Stimulated activated CD8-positive, alpha-beta memory T cell treated with anti-CD3 and anti-CD28 coated beads, Interleukin-12 subunit alpha, Interleukin-12 subunit beta, amount 100 ng/mL, for 4 hours (primary cell): ENCODE data around the gene UGT1A9.

ENCODE experiments used
- DNase-seq: peaks from one replicate; pipeline ENCODE4 v3.0.0-alpha.2; 2020; ENCODE audit warnings: low read depth

The UGT1A9 gene

GRCh38 chr2:233817361-233817911 is 145.7 kb downstream of the UGT1A9 start:
- DNase-seq: no peak

DNA sequence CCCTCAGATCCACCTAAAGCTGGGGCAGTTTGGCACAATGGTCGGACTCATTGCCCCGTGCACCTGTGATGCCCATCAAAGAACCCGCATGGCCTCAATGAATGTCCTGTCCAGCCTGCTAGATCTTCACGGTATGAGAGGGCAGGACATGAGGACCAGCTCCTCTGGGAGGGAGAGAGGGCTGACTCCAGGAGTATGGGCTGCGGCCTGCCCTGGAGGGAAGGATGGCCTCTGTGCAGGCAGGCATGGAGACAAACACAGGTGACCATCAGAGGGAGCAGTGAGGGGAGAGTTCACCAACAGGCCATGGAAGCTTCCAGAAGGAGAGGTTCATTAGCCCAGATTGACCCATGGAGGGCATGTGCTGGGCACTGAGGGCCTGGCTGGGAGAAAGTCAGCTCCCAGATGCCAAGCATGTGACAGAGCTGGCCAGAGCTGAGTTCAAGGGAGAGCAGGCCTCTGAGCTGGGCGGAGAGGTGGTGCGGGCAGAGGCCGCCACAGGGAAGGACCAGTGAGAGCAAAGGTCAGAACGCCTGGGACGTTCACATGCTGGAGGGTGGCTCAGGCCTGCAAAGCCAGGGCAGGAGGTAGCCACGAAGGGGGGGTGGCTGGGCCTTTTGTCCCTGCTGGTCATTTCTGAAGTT is 146.4 kb downstream of the UGT1A9 start:
- DNase-seq: no peak

GRCh38 chr2:233818639-233819621 is 147.2 kb downstream of the UGT1A9 start:
- no peak for DNase-seq

DNA sequence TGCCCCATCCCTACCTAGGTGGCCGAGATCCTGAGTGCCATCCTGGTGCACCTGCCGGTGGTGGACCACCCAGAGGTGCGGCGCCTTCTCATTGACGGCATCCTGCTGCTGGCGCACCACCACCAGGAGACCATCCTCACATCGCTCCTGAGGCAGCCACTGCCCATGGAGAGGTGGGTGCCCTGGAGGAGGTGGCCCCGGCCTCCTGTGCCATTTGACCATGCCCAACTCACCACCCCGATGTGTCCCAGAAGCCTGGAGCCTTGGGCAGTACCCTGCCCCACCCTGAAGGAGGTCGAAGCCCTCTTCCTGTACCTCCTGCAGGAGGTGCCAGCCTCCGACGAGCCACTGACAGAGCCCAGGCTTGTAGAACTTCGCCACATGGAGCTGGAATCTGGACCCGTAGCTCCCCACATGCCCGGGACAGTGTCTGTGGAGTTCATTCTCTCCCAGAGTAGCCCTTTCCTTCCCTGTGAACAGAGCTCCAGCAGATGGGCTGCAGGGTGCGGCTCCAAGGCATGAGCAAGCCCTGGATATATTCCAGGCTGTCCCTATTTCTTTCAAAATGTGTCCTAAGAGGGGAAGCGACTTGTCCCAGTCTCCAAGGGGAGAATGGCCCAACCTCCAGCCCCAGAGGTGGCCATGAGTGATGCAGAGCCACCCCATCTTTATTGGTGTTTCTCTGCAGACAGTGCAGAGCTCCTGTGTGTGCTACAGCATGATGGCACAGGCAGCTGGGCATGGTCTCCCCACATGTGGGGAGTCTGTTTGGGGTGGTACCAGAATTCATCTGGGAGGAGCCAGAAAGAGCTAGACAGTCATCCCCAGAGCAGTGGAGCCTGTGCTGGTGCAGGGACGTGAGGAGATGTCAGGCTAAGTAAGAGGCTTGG is 148.4 kb downstream of the UGT1A9 start:
- no peak for DNase-seq

DNA sequence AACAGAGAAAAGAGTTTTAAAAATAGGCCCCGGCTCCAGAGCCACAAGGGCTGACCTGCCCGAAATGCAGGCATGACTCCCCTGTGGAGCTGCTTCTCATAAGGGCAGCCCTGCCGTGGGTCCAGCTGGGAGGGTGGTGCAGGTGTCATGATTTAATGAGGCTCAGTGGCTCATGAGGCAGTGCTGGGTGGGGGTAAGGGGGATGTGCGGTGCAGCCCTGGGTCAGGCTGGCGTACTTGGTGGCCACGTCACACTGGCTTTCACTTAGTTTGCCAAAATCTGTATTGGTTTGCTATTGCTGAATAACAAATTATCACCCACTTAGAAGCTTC is 149.0 kb downstream of the UGT1A9 start:
- no peak for DNase-seq

GRCh38 chr2:233821196-233821595 is 149.5 kb downstream of the UGT1A9 start:
- DNase-seq: no peak

- no peak for DNase-seq
Measured at GRCh38 chr2:233821709-233822100, 150.0 kb downstream of the UGT1A9 start.

GRCh38 chr2:233822101-233822771 is 150.5 kb downstream of the UGT1A9 start:
- no peak for DNase-seq
